Subcutaneous adipose tissue (tissue), 4 donors: Measurements from ENCODE around the gene DISP2. TPM values are rescaled to one million over a fixed set of nuclear protein-coding genes. Genes with fewer than 3 reads are reported as not detected.

ENCODE experiments used
- CTCF ChIP-seq: fragments of 450-650 bp; IDR thresholded peaks from one replicate; pipeline ENCODE4 v1.5.1; 2016; ENCODE audit warnings: low read depth, mild to moderate bottlenecking, control low read depth, antibody characterized with exemption, moderate library complexity
- total RNA-seq, 4 donors: library from RNA; depleted of rRNA; stranded (reverse); fragments of >200 nt; gene quantifications; one replicate each; pipeline ENCODE4 v1.1.0, GENCODE V29; 2016

DISP2 gene
- total RNA-seq, 4 donors from 2014 or later: under 0.01 to 0.19 (median under 0.01) TPM; not detected in 1

- no peak for TF ChIP-seq CTCF
Observed at GRCh38 chr15:40335938-40336743, 21.9 kb upstream of the DISP2 start.

GRCh38 chr15:40336744-40337122, 21.3 kb upstream of the DISP2 start:
- TF ChIP-seq CTCF: no peak

DNA sequence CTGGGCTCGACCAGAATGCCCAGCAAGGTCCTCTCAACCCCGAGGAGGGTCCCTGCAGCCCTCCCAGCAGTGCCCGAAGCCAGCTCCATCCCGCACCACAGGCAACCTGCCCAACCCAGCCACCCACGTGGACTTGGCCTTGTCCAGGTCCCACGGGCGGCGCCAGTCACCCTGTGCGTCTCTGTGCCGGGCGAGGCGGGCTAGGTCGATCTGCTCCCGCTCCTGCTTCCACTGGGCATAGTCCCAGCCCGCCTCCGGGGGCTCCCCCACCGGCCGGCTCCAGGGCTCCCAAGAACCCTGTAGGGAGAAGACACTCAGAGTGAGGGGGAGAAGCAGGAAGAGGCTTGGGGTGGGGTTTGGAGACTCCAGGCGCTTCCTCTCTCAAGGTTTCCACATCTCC, 20.4 kb upstream of the DISP2 start:
- TF ChIP-seq CTCF: no peak

- no peak for TF ChIP-seq CTCF
Observed at GRCh38 chr15:40338041-40338657, 19.9 kb upstream of the DISP2 start.

DNA sequence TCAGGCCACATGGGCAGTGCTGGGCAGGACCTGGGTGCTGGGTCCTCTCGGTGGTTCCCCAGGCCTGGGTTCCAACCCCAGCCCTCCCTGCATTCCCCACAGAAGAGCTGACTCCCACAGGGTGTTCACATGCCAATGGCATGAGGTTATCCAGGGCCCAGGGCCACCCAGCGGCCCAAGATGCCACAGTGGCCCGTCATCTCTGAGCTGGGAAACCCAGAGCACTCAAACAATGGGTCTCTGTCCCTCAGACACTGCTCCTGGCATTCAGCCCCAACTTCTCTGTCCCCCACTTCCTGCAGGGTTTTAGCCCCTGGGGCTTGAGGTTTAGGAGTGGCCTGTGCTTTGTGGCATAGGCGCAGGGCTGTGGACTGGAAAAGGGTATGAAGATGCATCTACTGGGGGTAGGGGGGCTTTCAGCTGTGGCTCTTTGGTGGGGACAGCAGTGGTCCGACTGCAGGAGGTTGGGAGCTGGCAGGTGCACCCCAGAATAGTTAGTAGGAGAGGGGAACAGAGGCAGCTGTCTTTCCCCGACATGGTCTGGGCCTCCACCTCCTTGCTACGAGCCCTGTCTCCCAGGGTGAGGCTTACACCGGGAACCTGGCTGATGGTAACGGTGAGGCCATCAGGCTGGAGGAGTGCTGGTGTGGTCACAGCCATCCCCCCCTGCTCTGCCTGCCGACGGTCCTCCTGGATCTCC, 18.9 kb upstream of the DISP2 start:
- TF ChIP-seq CTCF: no peak

- no peak for TF ChIP-seq CTCF
Observed at GRCh38 chr15:40339621-40339945, 18.4 kb upstream of the DISP2 start.

DNA sequence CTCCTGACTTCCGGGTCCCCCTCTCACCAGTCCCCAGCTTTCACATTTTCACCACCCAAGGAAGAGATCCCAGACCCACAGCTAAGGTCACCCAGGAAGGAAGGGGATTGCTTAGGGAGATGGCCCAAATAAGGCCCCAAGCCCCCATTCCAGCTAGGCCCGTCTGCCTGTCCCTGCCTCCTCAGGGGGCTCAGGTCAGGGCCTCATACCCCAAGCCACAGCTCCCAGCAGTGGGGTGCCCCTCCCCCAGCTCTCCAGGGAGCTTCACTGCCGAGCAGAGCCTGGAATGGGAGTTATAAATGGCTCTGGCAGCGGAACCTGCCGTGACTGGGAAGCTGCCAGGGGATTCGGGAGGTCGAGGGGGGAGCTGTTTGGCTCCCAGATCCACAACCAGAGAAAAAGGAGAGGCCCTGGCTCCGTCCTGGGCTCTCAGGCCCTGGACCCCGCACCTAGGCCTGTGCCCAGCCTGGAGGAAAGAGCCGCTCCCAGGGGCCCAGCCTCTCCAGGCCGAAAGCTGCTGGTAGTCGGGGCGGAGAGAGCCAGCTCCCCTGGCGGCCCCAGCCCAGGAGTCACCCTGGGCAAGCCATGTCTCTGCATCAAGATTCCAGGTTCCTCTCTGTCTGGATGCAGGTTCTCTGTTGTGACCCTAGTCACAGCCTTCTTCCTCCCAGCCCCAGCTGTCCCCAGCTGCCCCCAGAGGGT, 17.8 kb upstream of the DISP2 start:
- TF ChIP-seq CTCF: no peak
